H9 (cell line): ENCODE data around the gene MAPK14. TPM values are rescaled to one million over a fixed set of nuclear protein-coding genes. Genes with fewer than 3 reads are reported as not detected.

Experiments used
- DNase-seq: peaks from one replicate; pipeline ENCODE4 v3.0.0-alpha.2; 2017
- H2AFZ ChIP-seq: one replicate; pipeline ENCODE4 v1.6.1; 2013; ENCODE audit warnings: mild to moderate bottlenecking, low read length, control low read depth, moderate library complexity
- H2AK5ac ChIP-seq: 2 replicates; pipeline ENCODE4 v1.6.1; 2013; ENCODE audit warnings: low read length, control low read depth, mixed read lengths; ENCODE audit not compliant: insufficient read length
- H2BK120ac ChIP-seq: one replicate; pipeline ENCODE4 v1.6.1; 2013; ENCODE audit warnings: low read depth, mild to moderate bottlenecking, low read length, control low read depth, inconsistent platforms; ENCODE audit not compliant: poor library complexity, severe bottlenecking
- H2BK12ac ChIP-seq: 2 replicates; pipeline ENCODE4 v1.6.1; 2013; ENCODE audit warnings: low read length, control low read depth, mixed read lengths, low read depth; ENCODE audit not compliant: insufficient read length
- H2BK15ac ChIP-seq: 2 replicates; pipeline ENCODE4 v1.6.1; 2013; ENCODE audit warnings: low read depth, low read length, control low read depth
- H2BK20ac ChIP-seq: one replicate; pipeline ENCODE4 v1.6.1; 2013; ENCODE audit warnings: low read depth, mild to moderate bottlenecking, low read length, control low read depth, inconsistent platforms; ENCODE audit not compliant: poor library complexity, severe bottlenecking
- H2BK5ac ChIP-seq: 2 replicates; pipeline ENCODE4 v1.6.1; 2013; ENCODE audit warnings: low read length, control low read depth, mixed read lengths; ENCODE audit not compliant: insufficient read length
- H3K14ac ChIP-seq: 2 replicates; pipeline ENCODE4 v1.6.1; 2013; ENCODE audit warnings: low read length, control low read depth; ENCODE audit not compliant: insufficient read depth
- H3K18ac ChIP-seq: 2 replicates; pipeline ENCODE4 v1.6.1; 2013; ENCODE audit warnings: low read depth, mild to moderate bottlenecking, mixed read lengths, low read length, control low read depth; ENCODE audit not compliant: insufficient read length
- H3K23ac ChIP-seq: 2 replicates; pipeline ENCODE4 v1.6.1; 2013; ENCODE audit warnings: low read length, control low read depth, mixed read lengths, low read depth; ENCODE audit not compliant: insufficient read length
- H3K23me2 ChIP-seq: 2 replicates; pipeline ENCODE4 v1.6.1; 2013; ENCODE audit warnings: low read depth, mild to moderate bottlenecking, mixed read lengths, low read length, control low read depth; ENCODE audit not compliant: insufficient read length, poor library complexity, severe bottlenecking
- H3K27ac ChIP-seq: 2 replicates; pipeline ENCODE4 v1.5.1; 2013; ENCODE audit warnings: low read length, control low read depth, mixed read lengths, low read depth; ENCODE audit not compliant: insufficient read length
- H3K27me3 ChIP-seq: 2 replicates; pipeline ENCODE4 v1.6.1; 2013; ENCODE audit warnings: low read length, control low read depth, inconsistent platforms; ENCODE audit not compliant: insufficient read depth
- H3K4ac ChIP-seq: 2 replicates; pipeline ENCODE4 v1.6.1; 2013; ENCODE audit warnings: low read depth, mild to moderate bottlenecking, control low read depth, inconsistent platforms, low read length, moderate library complexity
- H3K4me1 ChIP-seq: 2 replicates; pipeline ENCODE4 v1.6.1; 2013; ENCODE audit warnings: low read length, control low read depth, inconsistent platforms; ENCODE audit not compliant: insufficient read depth
- H3K4me2 ChIP-seq: 2 replicates; pipeline ENCODE4 v1.6.1; 2013; ENCODE audit warnings: low read length, control low read depth, mixed read lengths; ENCODE audit not compliant: insufficient read length, insufficient read depth
- H3K56ac ChIP-seq: 2 replicates; pipeline ENCODE4 v1.6.1; 2013; ENCODE audit warnings: low read depth, mild to moderate bottlenecking, mixed read lengths, low read length, control low read depth; ENCODE audit not compliant: insufficient read length
- H3K79me1 ChIP-seq: 2 replicates; pipeline ENCODE4 v1.6.1; 2013; ENCODE audit warnings: low read depth, mild to moderate bottlenecking, moderate library complexity, low read length, control low read depth, inconsistent platforms; ENCODE audit not compliant: insufficient read depth, poor library complexity, severe bottlenecking
- H3K79me2 ChIP-seq: 2 replicates; pipeline ENCODE4 v1.6.1; 2013; ENCODE audit warnings: low read length, control low read depth, inconsistent platforms; ENCODE audit not compliant: insufficient read depth
- H3K9ac ChIP-seq: 2 replicates; pipeline ENCODE4 v1.6.1; 2013; ENCODE audit warnings: low read length, control low read depth, mixed read lengths; ENCODE audit not compliant: insufficient read length; ENCODE audit errors: extremely low read depth
- H3K9me3 ChIP-seq: one replicate; pipeline ENCODE4 v1.6.1; 2013; ENCODE audit warnings: low read depth, low read length, inconsistent platforms; ENCODE audit not compliant: control insufficient read depth
- H3T11ph ChIP-seq: one replicate; pipeline ENCODE4 v1.6.1; 2013; ENCODE audit warnings: mild to moderate bottlenecking, low read length, control low read depth, inconsistent platforms
- H4K20me1 ChIP-seq: one replicate; pipeline ENCODE4 v1.6.1; 2013; ENCODE audit not compliant: control insufficient read depth, insufficient read length, insufficient read depth
- H4K5ac ChIP-seq: 2 replicates; pipeline ENCODE4 v1.6.1; 2013; ENCODE audit warnings: low read depth, mild to moderate bottlenecking, mixed read lengths, low read length, control low read depth; ENCODE audit not compliant: insufficient read length
- H4K8ac ChIP-seq: replicated peaks from 2 replicates; pipeline ENCODE4 v1.6.1; 2013; ENCODE audit warnings: low read length, control low read depth, mixed read lengths, low read depth; ENCODE audit not compliant: insufficient read length
- H4K91ac ChIP-seq: 2 replicates; pipeline ENCODE4 v1.6.1; 2013; ENCODE audit warnings: low read depth, mild to moderate bottlenecking, moderate library complexity, mixed read lengths, low read length, control low read depth; ENCODE audit not compliant: insufficient read length
- H3K27ac Mint-ChIP-seq, 3 experiments: 2 replicates in 2 of 3; 3 replicates in 1 of 3; pipeline ENCODE4 v1.8.0; 2020 to 2021; ENCODE audit warnings: mixed read lengths in 3 of 3, mild to moderate bottlenecking in 1 of 3, moderate library complexity in 1 of 3
- H3K27me3 Mint-ChIP-seq: 2 replicates; pipeline ENCODE4 v1.8.0; 2021; ENCODE audit warnings: low read depth, mild to moderate bottlenecking, moderate library complexity, mixed read lengths
- H3K36me3 Mint-ChIP-seq, 3 experiments: 2 replicates in 2 of 3; 3 replicates in 1 of 3; pipeline ENCODE4 v1.8.0; 2020 to 2021; ENCODE audit warnings: low read depth in 3 of 3, mixed read lengths in 3 of 3; ENCODE audit not compliant: insufficient read depth in 1 of 3
- H3K4me1 Mint-ChIP-seq, 2 experiments: 2 replicates each; pipeline ENCODE4 v1.8.0; 2020; ENCODE audit warnings: mixed read lengths in 2 of 2
- H3K4me3 Mint-ChIP-seq, 2 experiments: 2 replicates in 1 of 2; 3 replicates in 1 of 2; pipeline ENCODE4 v1.8.0; 2020 to 2021; ENCODE audit warnings: mild to moderate bottlenecking in 2 of 2, mixed read lengths in 2 of 2, moderate library complexity in 1 of 2
- H3K9me3 Mint-ChIP-seq, 2 experiments: 2 replicates in 1 of 2; 3 replicates in 1 of 2; pipeline ENCODE4 v1.8.0; 2020; ENCODE audit warnings: mild to moderate bottlenecking in 2 of 2, mixed read lengths in 2 of 2, moderate library complexity in 1 of 2
- WGBS: extraction: QIAGEN DNeasy Blood & Tissue Kit; methylation state at CpG from one replicate; pipeline ENCODE4 v1.1.7; 2013; ENCODE audit warnings: missing lambda C conversion rate, low lambda C conversion rate, mixed read lengths; ENCODE audit not compliant: insufficient read length; ENCODE audit errors: extremely low coverage; 5-methylcytosine and 5-hydroxymethylcytosine counted together
- total RNA-seq: library from RNA; stranded (reverse); gene quantifications from 2 replicates; pipeline ENCODE4 v1.2.1, GENCODE V29; 2021
- TF ChIP-seq, protein P1 (sequence below): fragments of 200-600 bp; sonication (generic); conservative IDR thresholded peaks from 3 replicates; pipeline ENCODE4 v1.8.0; 2021; ENCODE audit warnings: antibody characterized with exemption, mild to moderate bottlenecking

The MAPK14 gene
- total RNA-seq, 1 experiment from 2014 or later: 40.5 TPM

DNA sequence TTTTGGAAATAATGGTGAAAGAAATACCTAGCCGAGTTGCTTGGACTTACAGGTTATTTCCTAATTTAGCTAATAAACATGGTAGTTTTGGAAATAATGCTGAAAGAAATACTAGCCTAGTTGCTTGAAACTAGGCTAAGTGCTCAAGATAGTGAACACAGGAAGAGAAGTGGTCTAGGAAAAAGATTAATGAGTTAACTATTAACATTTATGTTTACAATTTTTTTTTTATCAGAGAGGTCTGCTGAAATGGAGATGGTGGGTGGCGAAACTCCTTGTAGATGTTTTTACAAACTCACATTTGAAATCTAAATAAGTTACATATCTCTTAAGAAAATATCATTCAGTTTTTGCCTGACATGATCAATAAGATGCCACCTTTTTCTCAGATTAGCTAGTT, 39.2 kb downstream of the MAPK14 start:
- Histone ChIP-seq H3K9ac (no peak overlapping the region), H3K27ac (no peak overlapping the region), H3K4me1 (no peaks in the 10 kb centered on the region), H3K27me3 (no peaks in the 10 kb centered on the region), H3K79me2 (no peaks in the 10 kb centered on the region), H2AFZ (no peak overlapping the region), H4K20me1 (no peaks in the 10 kb centered on the region), H2BK12ac (no peak overlapping the region), H2BK15ac (no peak overlapping the region), H4K8ac (no peak overlapping the region), H3K4me2 (no peak overlapping the region), H3K23ac (no peak overlapping the region), H3K9me3 (no peaks in the 10 kb centered on the region), H3K4ac (no peak overlapping the region), H3K14ac (no peak overlapping the region), H4K5ac (no peak overlapping the region), H3K23me2 (no peaks in the 10 kb centered on the region), H2BK20ac (no peak overlapping the region), H3K56ac (no peak overlapping the region), H3K79me1 (no peaks in the 10 kb centered on the region), H3T11ph (no peak overlapping the region), H4K91ac (no peak overlapping the region), H2AK5ac (no peak overlapping the region), H2BK120ac (no peak overlapping the region), H3K18ac (no peak overlapping the region), H2BK5ac (no peak overlapping the region)
- no CpG with 5 or more reads among the region's 2 CpGs for WGBS
- Mint-ChIP-seq H3K4me1 (peaks cover 6 to 13% of the 10 kb centered on the region in 2 experiments), H3K36me3 (peaks cover 0 to 4% (median 0%) of the 10 kb centered on the region in 3 experiments; a peak in 2 of 7 replicates), H3K9me3 (no peaks in the 10 kb centered on the region), H3K27ac (no peak overlapping the region), H3K27me3 (no peaks in the 10 kb centered on the region), H3K4me3 (no peak overlapping the region)
- DNase-seq: no peak
- TF ChIP-seq, protein P1, sequence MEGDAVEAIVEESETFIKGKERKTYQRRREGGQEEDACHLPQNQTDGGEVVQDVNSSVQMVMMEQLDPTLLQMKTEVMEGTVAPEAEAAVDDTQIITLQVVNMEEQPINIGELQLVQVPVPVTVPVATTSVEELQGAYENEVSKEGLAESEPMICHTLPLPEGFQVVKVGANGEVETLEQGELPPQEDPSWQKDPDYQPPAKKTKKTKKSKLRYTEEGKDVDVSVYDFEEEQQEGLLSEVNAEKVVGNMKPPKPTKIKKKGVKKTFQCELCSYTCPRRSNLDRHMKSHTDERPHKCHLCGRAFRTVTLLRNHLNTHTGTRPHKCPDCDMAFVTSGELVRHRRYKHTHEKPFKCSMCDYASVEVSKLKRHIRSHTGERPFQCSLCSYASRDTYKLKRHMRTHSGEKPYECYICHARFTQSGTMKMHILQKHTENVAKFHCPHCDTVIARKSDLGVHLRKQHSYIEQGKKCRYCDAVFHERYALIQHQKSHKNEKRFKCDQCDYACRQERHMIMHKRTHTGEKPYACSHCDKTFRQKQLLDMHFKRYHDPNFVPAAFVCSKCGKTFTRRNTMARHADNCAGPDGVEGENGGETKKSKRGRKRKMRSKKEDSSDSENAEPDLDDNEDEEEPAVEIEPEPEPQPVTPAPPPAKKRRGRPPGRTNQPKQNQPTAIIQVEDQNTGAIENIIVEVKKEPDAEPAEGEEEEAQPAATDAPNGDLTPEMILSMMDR: no peak
